Measurements from ENCODE around the gene MARCHF2.

Gene MARCHF2

DNA sequence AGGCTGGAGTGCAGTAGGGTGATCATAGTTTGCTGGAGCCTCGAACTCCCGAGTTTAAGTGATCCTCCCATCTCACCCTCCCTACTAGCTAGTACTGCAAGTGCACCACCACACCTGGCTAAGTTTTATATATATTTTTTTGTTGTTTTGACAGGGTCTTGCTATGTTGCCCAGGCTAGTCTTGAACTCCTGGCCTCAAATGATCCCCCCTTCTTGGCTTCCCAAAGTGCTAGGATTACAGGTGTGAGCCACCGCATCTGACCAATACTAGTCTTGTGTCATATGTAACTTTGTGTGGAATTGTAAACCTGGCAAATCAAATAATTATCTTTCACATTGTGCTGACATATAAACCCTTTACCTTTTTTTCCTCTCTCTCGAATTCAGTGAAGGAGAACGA lies 41.9 kb downstream of the MARCHF2 start:
- DNase-seq = no peak

DNA sequence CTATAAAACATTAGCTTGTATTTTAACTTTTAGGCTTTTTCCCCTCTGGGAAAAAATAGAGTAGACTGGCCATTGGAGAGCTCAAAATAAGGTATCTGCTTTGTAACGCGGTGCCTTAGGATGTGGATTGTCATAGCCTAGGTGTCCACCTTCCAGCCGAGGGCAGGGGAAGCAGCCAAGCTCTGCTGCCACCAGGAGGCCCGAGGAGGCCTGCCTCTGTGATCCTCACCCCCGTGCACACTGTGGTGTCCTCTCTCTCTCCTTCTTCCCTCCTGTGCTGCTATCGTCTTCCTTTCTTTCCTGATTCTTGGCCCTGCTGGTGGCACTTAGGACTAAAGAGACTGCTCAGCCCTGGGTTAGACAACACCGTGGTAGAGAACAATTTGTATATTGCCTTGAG lies 43.0 kb downstream of the MARCHF2 start:
- no peak for DNase-seq

DNA sequence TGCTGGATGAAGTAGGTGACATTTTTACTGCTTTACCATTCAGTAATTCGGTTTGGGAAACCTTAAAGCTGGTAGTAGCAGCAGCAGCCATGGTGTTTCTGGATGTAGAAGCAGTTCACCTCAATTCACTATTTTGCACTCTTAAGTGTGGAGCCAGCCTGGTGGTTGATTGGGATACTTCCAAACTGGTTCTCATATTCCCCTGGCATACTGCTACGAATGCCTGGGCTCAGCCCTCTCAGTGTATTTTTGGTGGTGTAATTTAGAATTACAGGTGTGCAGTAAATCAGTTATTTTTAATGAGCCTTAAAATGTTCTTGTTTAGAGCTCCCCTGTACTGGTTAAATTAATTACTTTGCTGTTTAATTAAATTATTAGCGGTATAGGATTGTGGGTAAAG lies 44.1 kb downstream of the MARCHF2 start:
- no peak for DNase-seq

DNA sequence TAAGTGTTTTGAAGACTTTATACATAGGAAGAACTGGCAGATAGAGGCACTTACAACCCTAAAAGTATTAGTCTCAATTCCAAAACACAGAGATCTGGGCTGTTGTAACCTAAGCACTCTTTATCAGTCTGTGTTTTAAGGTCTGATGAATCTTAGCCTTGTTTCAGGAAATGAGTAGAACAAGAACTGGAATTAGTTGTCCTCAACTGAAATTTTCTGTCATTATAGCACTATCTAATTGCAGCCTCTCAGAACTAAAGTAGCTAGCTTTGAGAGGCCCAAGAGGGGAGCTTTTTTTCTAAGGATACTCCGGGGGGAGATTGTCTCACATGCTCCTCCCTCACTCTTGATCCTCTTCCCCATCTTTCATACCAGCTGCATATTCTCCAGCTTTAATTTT lies 44.7 kb downstream of the MARCHF2 start:
- DNase-seq = no peak

DNA sequence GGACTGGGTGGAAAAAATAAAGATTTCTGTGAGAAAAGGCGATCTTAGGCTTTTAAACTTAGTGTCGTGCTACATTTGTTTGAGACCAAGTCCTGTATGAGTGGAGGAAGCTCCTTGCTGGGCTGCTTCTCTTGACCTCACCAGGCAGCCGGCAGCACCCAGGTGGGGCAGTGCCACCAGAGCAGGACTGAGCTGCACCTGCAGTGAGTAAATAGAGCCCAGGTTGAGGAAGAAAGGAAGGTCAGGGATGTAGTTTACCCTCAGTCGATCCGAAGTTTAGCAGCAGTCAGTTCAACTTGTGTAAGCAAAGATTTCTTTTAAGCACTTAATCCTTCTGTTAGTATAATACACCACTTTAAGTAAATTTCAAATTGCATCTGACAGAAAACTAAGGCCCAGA lies 45.3 kb downstream of the MARCHF2 start:
- no peak for DNase-seq

DNA sequence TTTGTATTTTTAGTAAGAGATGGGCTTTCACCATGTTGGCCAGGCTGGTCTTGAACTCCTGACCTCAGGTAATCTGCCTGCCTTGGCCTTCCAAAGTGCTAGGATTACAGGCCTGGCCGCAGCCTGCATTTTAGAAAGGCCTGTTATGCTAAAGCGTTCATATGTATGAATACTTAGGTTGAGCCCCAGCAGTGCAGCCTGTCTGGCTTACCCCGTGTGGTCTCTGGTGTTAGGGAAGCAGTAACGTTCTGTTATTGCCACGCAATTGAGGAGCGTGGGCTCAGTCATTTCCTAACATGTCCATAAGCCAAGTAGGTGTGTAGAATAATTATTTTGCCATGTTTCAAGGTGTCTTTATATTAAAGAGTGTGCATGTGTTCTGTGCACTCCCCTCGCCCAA lies 46.0 kb downstream of the MARCHF2 start:
- DNase-seq = no peak

DNA sequence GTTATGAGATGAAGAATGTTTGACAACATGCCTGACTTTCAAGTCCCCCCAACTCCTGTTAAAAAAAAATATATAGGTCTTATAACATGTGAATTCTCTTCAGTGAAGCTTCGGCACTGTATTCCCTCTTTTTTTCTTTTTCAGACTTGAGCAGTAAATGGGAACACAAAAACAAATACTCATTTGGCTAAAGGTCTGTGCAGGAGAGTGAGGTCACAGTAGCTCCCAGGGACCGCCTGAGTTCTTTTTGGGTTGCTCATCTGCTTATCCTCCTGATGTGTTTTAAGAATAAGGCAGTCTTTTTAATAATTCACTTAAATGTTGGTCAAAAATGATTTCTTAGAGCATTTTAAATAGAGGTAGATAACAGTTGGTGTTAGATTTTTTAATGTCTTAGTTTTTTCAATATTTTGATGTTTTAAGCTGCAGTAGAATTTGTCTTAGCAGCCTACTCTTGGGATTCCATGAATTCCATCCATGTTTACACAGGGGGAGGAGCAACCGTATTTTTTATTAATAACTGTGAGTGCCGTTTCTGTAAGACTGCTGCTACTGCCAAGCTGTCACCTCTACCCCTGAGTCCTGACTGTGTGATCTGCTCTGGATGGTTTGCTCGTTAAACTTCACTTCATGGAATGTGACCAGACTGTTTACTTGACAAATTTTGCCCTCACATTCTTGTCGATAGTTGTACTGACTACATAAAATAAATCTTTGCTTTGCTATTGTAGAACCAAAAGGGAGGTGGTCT lies 46.6 kb downstream of the MARCHF2 start:
- no peak for DNase-seq

DNA sequence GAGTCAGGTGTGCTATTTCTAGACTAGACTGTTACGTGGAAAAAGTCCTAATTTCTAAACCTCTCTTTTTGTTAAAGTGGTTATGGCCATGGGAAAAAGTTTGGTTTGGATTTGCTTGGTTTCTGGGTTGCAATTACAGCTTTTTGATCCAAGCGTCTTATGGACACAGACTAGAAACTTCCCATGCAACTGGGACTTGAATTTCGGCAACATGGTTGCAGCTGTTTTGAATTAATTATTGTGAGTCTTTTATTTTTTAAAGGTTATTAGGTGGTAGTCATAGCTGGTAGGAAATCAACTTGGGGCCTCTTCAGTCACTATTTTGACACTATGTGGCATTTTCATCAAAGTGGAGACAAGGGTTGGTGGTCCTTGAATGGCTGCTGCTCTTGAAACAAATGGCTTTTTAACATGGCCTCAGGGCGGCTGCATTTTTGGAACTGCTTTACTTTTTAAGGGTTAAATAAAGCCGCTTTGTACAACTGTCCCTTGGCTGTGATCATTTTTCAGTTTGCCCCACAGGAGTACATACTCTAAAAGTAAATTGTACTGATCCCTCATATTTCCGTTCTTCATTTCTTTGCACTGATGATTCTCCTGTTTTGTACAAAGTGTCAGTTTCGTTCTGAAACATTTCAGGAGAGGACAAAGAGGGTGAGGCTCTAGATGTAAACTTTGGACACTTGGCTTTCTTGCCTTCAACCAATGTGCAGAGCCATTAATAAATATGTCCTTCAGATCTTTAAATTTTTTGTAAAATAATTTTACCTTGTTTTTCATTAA lies 47.6 kb downstream of the MARCHF2 start:
- no peak for DNase-seq

DNA sequence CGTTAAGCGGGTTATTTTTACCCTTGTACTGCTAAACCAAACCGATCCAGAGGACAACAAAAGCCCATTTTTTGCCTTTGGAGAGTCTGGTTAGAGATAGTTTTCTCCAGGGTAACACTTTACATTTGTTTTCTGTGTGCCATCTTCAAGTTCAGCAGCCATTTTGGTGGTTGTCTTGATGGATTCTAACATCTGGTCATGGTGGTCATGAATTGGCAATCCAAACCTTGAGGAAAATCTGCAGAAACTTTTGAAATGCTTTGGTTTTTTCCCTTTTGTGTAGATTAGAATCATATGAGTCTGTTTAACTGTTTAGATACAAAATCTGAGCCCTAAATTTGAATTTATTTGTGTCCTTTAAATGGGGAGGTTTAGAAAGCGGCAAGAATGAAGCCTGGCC lies 48.3 kb downstream of the MARCHF2 start:
- no peak for DNase-seq

DNA sequence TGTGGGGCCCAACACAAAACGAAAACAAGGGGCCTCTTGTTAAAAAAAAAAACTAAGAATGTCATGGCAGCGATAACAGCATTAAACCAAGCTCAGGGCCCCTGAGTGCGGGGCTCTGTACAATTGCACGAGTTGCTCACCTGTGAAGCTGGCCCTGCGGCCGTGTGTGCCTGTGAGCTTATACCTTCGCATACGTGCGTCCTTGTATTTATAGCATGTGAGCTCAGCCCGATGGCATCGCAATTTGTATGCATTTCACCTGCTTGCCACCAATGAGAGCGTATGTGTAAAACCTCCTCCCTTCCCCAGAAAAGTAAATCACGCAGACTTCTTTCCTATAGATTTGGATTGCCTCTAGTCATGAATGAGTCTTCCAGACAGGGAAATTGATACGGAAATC lies 48.8 kb downstream of the MARCHF2 start:
- DNase-seq = no peak

DNA sequence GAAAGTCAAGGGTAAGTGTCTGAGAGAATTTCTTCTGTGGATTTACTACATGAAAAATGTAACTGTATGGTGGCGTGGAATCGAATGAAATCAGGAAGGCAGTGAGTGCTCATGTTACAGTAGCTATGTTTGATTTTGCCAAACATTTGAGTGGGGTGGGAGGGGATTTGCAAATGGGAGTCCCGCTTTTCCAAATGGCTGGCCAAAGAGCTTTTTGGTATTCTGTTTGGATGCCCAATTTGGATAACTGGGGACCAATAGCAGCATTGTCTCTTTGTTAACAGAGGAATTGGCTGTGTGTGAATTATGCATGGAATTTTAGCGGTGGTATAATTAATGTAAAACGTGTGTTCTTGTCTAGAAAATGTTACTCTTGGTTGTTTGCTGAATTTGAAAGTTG lies 49.5 kb downstream of the MARCHF2 start:
- no peak for DNase-seq

DNA sequence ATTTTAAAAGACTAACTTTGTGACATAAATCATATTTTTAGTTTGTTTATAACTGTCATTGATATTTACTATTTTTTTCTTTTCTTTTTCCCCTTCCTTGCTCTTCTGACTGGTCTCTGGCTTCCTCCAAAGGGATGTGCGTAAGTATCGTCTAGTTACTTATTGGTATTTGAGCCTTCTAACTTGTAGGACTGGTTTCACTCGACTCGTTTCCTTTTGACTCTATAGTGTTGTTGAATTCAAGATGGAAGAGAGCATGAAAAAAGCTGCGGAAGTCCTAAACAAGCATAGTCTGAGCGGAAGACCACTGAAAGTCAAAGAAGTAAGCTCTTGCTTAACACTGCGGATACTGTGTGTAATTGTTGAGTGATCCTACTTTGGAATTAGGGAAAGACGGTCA lies 50.3 kb downstream of the MARCHF2 start:
- DNase-seq = no peak

DNA sequence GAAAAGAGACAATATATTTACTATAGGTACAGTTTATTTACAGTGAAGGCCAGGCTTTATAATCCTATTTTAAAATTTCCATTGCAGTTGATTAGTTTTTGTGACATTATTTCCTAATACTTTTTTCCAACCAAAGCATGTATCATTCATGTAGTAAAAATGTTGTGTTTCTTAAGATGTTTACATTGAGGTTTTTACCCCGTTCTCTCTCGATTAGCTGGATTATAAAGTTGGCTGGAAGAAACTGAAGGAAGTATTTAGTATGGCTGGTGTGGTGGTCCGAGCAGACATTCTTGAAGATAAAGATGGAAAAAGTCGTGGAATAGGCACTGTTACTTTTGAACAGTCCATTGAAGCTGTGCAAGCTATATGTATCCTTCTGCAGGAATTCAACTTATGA lies 52.9 kb downstream of the MARCHF2 start:
- no peak for DNase-seq

DNA sequence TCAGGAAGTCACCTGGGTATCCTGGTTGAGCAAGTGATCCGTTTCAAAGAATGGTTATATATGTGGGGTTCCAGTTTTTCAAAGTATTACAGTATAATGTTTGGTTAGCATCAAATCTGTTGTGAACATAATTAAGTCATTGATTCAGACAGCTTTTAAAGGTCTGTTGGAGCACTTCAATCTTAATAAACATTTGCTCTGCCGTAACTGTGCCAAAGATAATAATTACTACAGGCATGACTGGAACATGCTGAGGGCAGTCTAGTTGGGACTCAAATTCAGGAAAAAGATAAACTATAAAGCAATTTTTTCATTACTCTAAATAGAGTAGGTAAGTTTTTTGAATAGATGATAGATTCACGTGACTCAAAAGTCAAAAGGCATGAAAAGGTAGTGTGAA lies 55.0 kb downstream of the MARCHF2 start:
- DNase-seq = no peak

DNA sequence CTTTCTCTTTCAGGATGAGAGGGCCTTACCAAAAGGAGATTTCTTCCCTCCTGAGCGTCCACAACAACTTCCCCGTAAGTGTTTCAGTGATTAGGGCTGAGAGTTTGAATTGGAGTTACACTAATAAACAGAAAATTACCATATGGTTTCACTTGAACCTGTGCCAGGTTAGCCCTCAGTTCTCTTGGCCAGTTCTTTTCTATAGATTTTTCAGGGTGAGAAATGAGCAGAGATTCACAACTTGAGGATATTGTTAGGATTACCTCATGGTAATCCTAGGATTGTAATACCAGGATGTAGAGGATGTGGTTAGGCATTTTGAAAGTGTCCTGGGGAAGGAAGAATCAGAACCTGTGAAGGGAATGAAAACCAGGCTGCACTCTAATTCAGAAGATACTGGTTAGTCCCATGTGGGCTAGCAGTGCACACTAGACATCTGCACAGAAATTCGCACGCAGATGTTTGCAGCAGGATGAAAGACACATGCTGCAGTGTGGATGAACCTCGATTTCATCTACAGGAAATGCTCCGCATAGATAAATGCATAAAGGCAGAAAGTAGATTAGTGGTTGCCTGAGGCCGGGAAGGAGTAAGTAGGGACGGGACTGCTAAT lies 55.8 kb downstream of the MARCHF2 start:
- no peak for DNase-seq

DNA sequence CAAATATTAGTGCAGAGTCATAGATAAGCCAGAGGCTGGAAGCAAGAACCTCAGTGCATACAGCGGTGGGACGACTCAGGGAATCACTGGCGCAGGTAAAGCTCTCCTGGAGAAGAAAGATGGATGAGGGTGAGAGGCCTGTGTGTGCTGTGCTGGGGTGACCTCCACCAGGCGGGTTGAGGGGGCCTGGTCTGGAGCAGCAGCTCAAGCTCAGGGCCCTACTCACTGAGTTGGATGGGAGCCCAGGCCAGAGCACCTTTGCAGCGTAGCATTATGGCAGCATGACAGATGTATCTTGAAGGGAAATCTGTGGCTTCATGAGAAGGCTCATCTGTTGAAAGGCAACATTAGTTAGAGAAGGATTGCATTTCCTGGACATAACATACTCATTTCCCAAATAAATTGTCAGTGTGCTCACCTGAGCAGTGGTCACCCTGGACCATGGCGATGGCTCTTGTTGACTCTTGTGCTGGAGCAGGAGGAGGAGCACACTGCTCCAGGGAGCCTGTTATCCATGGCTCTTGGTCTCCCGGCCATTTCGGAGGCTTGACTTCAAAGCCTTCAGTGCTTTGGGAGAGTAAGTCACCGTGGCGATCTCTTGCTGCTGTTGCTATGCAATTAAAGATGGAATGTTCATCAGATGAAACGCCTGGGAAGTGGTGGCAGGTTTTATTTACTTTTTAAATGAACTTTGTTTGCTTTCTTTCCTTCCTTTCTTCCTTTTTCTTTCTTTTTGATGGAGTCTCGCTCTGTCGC lies 56.7 kb downstream of the MARCHF2 start:
- no peak for DNase-seq

DNA sequence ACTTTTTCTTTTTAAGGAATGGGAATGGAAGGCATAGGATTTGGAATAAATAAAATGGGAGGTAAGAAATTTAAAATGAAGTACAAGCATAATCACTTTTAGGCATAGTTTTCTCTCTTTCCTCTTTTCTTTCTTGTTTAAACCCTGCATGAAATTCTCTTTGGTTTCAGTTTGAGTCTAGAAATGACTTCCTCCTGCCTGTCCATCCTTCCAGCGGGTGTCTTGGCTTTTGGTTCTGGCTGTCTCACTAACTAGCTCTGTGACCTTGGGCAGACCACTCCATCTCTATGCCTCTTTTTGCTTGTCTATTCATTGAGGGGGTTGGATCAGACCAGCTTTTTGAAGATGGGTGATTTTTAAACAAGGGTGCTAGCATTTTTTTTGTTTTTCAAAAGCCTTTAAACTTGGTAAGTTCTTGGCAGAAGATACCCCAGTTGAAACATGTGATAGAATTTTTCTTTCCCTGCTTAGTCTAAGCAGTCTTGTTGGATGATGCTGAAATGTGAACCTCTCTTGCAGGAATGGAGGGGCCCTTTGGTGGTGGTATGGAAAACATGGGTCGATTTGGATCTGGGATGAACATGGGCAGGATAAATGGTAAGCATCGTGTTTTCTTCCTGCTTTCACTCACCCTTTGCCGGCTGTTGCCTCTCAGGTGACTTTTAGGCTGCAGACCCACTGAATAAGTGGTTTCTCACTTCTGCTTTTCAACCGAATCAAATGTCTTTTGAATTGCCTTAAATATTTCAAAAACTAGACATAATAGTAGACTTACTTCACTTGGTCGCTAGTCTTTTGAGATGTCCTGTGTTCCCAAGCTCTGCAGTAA lies 60.8 kb downstream of the MARCHF2 start:
- no peak for DNase-seq

DNA sequence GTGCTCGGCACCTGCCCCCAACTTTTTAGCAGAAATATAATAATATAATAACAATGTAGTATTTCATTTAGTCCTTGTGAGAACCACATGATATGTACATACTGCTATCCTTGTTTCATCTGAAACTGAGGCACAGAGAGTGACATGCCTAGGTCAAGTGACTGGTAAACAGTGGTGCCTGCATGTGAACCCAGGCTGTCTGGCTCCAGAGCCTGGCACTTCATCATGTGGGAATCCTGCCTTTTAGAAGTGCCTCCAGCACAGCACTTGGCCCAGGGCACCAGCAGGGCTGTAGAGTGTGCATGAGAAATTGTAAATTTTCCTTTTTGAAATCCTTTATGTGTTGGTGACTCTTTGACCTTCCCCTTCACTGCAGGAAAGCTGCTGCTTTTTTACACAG lies 61.9 kb downstream of the MARCHF2 start:
- no peak for DNase-seq

DNA sequence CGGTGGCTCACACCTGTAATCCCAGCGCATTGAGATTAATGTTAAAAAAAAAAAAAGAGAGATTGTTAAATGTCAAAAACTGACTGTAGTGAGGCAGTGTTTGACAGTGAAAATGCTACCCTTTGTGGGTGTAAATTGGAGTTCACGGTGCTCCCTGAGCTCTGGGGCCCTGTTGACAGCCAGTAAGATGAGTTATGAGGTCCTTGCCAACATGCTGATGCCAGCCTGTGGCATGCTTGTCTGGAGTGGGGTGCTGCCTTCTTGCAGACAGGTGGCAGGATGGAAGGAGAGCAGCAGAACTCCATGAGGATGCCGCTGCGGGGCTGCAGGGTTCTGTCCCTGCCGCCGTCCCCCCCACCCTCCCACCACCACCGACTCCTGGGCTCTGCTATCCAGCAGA lies 63.4 kb downstream of the MARCHF2 start:
- no peak for DNase-seq

DNA sequence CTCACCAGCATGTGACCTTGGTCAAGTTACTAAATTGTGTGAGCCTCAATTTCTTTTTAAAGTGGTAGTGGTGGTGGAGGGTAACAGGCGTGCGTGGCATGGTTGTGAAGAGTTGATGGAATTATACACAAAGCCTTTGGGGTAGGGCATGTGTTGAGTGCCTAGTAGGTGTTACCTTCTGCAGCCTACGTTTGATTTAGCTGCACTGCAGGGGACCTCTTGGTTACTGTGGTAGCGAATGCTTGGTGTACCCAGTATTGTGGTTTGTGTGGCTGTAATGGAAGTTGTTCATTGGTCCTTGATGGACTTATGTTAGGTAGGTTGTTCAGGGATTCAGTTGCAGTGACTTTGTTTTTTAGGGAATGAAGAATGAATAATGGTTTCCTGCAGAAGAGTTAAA lies 64.8 kb downstream of the MARCHF2 start:
- no peak for DNase-seq

DNA sequence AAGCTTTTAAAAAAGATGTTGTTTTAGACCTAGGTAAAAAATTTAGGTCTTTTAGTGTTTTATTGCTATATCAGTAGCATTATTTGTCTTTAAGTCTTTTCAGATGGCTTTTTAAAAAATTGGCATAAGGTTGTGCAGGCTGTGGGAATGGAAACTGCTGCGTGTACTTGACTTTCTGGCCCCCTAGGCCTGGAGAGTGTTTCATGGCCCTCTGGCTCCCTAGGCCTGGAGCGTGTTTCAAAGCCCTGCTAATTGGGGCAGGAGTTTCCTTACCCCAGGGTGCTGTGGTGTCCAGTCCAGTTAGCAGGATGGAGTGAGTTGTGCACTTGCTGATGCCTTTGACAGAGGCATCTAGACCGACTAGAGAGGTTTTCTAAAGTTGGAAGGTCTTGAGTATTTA lies 65.5 kb downstream of the MARCHF2 start:
- DNase-seq = no peak

DNA sequence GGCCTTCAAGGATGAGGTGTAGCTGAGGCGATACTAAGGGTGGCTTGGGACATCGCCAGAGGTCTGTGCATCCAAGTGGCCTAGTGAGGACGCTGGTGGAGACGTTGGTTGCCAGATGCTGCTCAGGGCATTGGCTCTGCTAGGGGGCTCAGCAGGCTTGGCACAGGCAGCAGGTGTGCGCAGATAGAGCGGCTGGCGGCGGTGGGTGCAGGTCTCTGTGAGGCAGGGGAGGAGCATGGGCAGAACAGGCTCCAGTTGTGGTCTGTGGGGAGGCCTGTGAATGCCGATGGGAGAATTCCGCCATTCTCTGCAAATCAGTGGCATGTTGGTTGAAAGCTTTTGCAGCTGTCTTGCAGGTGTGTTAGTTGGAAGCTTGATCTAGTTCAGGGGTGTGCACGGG lies 68.1 kb downstream of the MARCHF2 start:
- DNase-seq = no peak

DNA sequence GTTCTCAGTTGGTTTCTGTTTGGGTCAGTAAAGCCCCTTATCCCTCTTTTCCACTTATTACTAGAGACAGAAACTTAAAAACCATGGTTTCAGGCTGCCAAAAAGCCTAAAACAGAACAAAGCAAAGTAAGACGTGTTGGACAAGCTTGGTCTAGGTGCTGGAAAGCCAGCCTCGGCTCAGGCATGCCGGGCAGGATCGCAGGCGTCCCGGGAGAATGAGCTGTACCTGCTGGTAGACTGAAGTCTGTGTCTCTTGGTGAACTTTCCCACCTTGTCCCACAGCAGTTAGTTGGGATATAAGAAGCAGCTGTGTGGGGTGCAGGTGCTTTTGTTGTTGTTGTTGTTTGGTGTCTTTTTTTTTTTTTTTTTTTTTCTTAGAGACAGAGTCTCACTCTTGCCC lies 68.5 kb downstream of the MARCHF2 start:
- no peak for DNase-seq
